OCI-LY3 (cell line): ENCODE results near the gene YPEL1.
A peak's percentile ranks its signal among the peaks of the same experiment; 100 is the strongest.

Source experiments
- H2AFZ ChIP-seq: fragments of 200-600, 300-600 bp; shearing (Covaris generic); 2 replicates; pipeline ENCODE4 v1.6.0; 2014; ENCODE audit warnings: antibody characterized with exemption, low read depth, low read length
- H3K27ac ChIP-seq: fragments of 200-600, 300-600 bp; sonication (generic); 2 replicates; pipeline ENCODE4 v1.5.1; 2014; ENCODE audit warnings: mild to moderate bottlenecking, low read length, moderate library complexity, mixed read lengths
- H3K27me3 ChIP-seq: fragments of 200-600, 300-600 bp; sonication (generic); 2 replicates; pipeline ENCODE4 v1.6.1; 2014; ENCODE audit warnings: low read depth, low read length, mixed read lengths
- H3K36me3 ChIP-seq: fragments of 200-600, 300-600 bp; sonication (generic); replicated peaks from 2 replicates; pipeline ENCODE3; 2014; ENCODE audit warnings: low read depth, low read length, mixed read lengths
- H3K4me1 ChIP-seq: fragments of 300-600, 200-600 bp; sonication (generic); 2 replicates; pipeline ENCODE4 v1.6.1; 2014; ENCODE audit warnings: low read length, mixed read lengths
- H3K4me2 ChIP-seq: fragments of 200-600, 300-600 bp; sonication (generic); 2 replicates; pipeline ENCODE4 v1.6.1; 2014; ENCODE audit warnings: low read length, mixed read lengths
- H3K4me3 ChIP-seq: fragments of 300-600, 200-600 bp; sonication (generic); 2 replicates; pipeline ENCODE4 v1.5.1; 2014; ENCODE audit warnings: antibody characterized with exemption, mild to moderate bottlenecking, low read length, moderate library complexity
- H3K79me2 ChIP-seq: fragments of 300-600, 200-600 bp; shearing (Covaris generic); 2 replicates; pipeline ENCODE4 v1.6.1; 2014; ENCODE audit warnings: mild to moderate bottlenecking, low read length, mixed read lengths
- H3K9ac ChIP-seq: fragments of 300-600, 200-600 bp; shearing (Covaris generic); 2 replicates; pipeline ENCODE4 v1.6.0; 2014; ENCODE audit warnings: mild to moderate bottlenecking, low read length, moderate library complexity
- H3K9me3 ChIP-seq: fragments of 200-600, 300-600 bp; shearing (Covaris generic); 2 replicates; pipeline ENCODE4 v1.6.1; 2014; ENCODE audit warnings: low read length, mixed read lengths; ENCODE audit not compliant: insufficient read depth
- H4K20me1 ChIP-seq: fragments of 200-600, 300-600 bp; sonication (generic); 2 replicates; pipeline ENCODE4 v1.6.1; 2016; ENCODE audit warnings: low read length, mixed read lengths; ENCODE audit not compliant: insufficient read depth
- EZH2phosphoT487 ChIP-seq: fragments of 200-600 bp; shearing (Covaris generic); IDR thresholded peaks from 2 replicates; pipeline ENCODE4 v1.6.1; 2018; ENCODE audit warnings: antibody characterized with exemption, mixed run types, low read depth
- TF ChIP-seq, protein P1 (sequence below): fragments of 200-600, 300-600 bp; sonication (generic); IDR thresholded peaks from 2 replicates; pipeline ENCODE4 v1.5.1; 2014; ENCODE audit warnings: antibody characterized with exemption, low read length, low read depth

Gene YPEL1

DNA sequence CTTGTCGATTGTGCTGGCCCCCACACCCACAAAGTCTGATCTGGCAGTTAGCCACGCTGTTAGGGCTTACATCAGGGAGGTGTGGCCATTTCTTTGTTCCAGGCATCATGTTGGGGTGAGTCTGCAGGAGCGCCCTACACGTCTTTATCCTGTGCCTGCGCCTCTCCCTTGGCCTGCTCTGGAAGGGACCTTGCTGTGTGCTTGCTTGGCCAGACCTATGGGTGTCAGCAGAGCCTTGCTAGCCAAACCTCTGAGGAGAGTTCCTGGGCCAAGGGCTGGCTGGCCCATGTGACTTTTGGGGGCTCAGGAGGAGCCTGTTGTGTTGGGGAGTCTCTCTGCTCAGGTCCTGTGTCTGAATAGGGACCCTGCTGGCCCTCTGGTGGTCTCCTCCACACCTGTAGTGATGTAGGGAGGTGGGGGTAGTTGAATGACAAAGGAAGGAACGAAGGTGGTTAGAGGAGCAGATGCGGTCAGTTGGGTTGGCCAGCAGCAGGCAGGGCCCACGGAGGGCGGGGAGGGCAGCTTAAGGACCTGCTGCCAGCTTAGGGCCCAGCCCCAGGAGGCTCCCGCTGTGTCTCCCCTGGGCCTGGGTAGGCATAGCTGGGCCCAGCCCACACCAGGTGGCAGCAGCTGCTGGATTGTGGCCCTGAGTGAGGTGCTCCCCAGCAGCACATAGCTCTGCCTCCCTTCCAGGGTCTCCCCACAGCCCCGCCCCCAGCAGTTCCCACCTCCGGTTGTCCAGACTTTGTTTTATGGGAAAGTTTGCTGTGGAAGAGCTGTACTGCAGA is 61.9 kb downstream of the YPEL1 start:
- no peak overlapping the region for H3K27ac ChIP-seq
- peaks cover 45% of the 10 kb centered on the region for H3K36me3 ChIP-seq
- H3K79me2 ChIP-seq = no peaks in the 10 kb centered on the region
- no peaks in the 10 kb centered on the region for H3K9me3 ChIP-seq
- no peak overlapping the region for H3K4me3 ChIP-seq
- no peak overlapping the region for H2AFZ ChIP-seq
- no peak overlapping the region for H3K9ac ChIP-seq
- TF ChIP-seq, protein P1, sequence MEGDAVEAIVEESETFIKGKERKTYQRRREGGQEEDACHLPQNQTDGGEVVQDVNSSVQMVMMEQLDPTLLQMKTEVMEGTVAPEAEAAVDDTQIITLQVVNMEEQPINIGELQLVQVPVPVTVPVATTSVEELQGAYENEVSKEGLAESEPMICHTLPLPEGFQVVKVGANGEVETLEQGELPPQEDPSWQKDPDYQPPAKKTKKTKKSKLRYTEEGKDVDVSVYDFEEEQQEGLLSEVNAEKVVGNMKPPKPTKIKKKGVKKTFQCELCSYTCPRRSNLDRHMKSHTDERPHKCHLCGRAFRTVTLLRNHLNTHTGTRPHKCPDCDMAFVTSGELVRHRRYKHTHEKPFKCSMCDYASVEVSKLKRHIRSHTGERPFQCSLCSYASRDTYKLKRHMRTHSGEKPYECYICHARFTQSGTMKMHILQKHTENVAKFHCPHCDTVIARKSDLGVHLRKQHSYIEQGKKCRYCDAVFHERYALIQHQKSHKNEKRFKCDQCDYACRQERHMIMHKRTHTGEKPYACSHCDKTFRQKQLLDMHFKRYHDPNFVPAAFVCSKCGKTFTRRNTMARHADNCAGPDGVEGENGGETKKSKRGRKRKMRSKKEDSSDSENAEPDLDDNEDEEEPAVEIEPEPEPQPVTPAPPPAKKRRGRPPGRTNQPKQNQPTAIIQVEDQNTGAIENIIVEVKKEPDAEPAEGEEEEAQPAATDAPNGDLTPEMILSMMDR = no peak
- TF ChIP-seq EZH2phosphoT487 = no peak
- H3K4me1 ChIP-seq = peaks cover 10% of the 10 kb centered on the region
- H3K4me2 ChIP-seq = no peak overlapping the region
- H3K27me3 ChIP-seq = no peaks in the 10 kb centered on the region
- 0 out of 2 replicates have a peak, but pooled peaks cover 3% of the 10 kb centered on the region for H4K20me1 ChIP-seq

DNA sequence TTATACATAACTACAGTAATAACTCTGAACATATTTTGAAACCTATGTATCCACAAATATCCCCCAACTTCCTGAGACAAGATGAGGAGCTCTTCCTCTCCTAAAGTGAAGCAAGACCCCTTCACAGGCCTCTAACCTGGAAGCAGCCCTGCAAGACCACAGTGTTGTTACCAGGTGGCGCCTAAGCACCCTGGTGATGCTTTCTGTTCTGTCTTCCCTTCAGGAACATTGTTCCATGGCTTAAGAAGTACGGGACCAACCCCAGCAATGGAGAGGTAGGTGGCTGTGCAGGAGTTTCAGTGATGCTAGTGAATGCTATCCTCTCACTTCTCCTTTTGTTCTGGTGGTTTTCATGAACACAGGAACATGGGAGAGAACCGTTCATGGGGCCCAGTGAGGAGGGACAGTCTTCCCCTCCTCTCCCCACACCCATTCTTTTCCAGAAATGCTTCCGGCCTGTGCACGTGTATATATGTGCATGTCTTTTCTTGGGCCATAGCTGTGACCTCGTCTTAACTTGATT is 63.4 kb downstream of the YPEL1 start:
- H3K79me2 ChIP-seq = 0 out of 2 replicates have a peak, but pooled peaks cover 3% of the 10 kb centered on the region
- H3K9me3 ChIP-seq = no peaks in the 10 kb centered on the region
- no peak overlapping the region for H3K4me3 ChIP-seq
- peaks cover 39% of the 10 kb centered on the region for H3K36me3 ChIP-seq
- H3K9ac ChIP-seq = no peak overlapping the region
- no peak overlapping the region for H2AFZ ChIP-seq
- peaks cover 10% of the 10 kb centered on the region for H3K4me1 ChIP-seq
- H3K4me2 ChIP-seq = no peak overlapping the region; the same call in 1 of the 2 replicates
- no peak for TF ChIP-seq EZH2phosphoT487
- TF ChIP-seq, protein P1 = peak; percentile 23; the same call in 1 of the 2 replicates
- H3K27ac ChIP-seq = no peak overlapping the region
- H4K20me1 ChIP-seq = 0 out of 2 replicates have a peak, but pooled peaks cover 3% of the 10 kb centered on the region
- H3K27me3 ChIP-seq = no peaks in the 10 kb centered on the region

DNA sequence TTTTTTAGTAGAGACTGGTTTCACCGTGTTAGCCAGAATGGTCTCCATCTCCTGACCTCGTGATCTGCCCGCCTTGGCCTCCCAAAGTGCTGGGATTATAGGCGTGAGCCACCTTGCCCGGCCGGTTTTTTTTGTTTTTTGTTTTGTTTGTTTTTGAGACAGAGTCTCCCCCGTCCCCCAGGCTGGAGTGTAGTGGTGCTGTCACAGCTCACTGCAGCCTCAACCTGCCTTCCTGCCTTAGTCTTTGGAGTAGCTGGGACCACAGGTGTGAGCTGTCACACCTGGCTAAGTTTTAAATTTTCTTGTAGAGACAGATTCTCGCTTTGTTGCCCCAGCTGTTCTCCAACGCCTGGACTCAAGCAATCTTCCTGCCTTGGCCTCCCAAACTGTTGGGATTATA is 66.6 kb downstream of the YPEL1 start:
- Histone ChIP-seq H3K27ac (no peak overlapping the region), H3K9me3 (no peaks in the 10 kb centered on the region), H3K9ac (no peak overlapping the region), H3K36me3 (peaks cover 25% of the 10 kb centered on the region), H3K4me1 (peaks cover 18% of the 10 kb centered on the region), H3K4me2 (no peak overlapping the region), H3K27me3 (no peaks in the 10 kb centered on the region), H4K20me1 (0 out of 2 replicates have a peak, but pooled peaks cover 3% of the 10 kb centered on the region), H3K4me3 (no peak overlapping the region), H2AFZ (no peak overlapping the region), H3K79me2 (peaks cover 9% of the 10 kb centered on the region)
- TF ChIP-seq, protein P1 = no peak
- no peak for TF ChIP-seq EZH2phosphoT487

DNA sequence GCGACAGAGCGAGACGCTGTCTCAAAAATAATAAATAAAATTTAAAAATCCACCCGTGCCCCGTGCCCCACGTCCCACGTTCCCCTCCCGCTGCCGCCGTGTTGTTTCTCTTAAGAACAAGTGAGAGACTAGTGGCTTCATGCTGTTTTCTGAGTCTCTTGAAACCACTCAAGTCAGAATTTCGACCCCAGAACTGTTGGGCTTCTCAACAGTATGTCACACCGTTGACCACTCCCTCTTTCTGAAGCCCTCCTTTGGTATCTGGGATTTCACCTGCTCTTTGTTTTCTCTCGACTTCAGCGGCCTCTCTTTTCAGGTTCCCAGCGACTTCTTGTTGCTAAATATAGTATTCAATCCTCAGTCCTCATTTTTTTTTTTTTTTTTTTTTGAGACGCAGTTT is 68.8 kb downstream of the YPEL1 start:
- Histone ChIP-seq H3K36me3 (peaks cover 10% of the 10 kb centered on the region), H2AFZ (no peak overlapping the region), H3K9me3 (no peaks in the 10 kb centered on the region), H4K20me1 (no peaks in the 10 kb centered on the region), H3K27me3 (no peaks in the 10 kb centered on the region), H3K4me3 (peak overlapping the region; percentile 81), H3K9ac (peak overlapping the region; percentile 71), H3K4me2 (peak overlapping the region; percentile 70), H3K27ac (no peak overlapping the region), H3K4me1 (peaks cover 10% of the 10 kb centered on the region), H3K79me2 (peaks cover 9% of the 10 kb centered on the region)
- no peak for TF ChIP-seq EZH2phosphoT487
- TF ChIP-seq, protein P1 = no peak
